Keratinocyte (primary cell): ENCODE measurements around the gene SCRN1.

Source experiments
- EZH2 ChIP-seq: IDR thresholded peaks from one replicate; pipeline ENCODE4 v1.6.1; 2012; ENCODE audit warnings: inconsistent platforms, mild to moderate bottlenecking, low read length, moderate library complexity
- TF ChIP-seq, protein P1 (sequence below), 3 experiments: IDR thresholded peaks in 1 of 3; conservative IDR thresholded peaks in 1 of 3; optimal IDR thresholded peaks in 1 of 3; 2 replicates in 2 of 3; 3 replicates in 1 of 3; pipeline versions ENCODE3 to v1.5.1; 2011; ENCODE audit warnings: low read length in 3 of 3, mild to moderate bottlenecking in 3 of 3, moderate library complexity in 2 of 3, control low read depth in 1 of 3, inconsistent platforms in 1 of 3; ENCODE audit not compliant: insufficient read depth in 2 of 3; ENCODE audit errors: extremely low read depth in 1 of 3

DNA sequence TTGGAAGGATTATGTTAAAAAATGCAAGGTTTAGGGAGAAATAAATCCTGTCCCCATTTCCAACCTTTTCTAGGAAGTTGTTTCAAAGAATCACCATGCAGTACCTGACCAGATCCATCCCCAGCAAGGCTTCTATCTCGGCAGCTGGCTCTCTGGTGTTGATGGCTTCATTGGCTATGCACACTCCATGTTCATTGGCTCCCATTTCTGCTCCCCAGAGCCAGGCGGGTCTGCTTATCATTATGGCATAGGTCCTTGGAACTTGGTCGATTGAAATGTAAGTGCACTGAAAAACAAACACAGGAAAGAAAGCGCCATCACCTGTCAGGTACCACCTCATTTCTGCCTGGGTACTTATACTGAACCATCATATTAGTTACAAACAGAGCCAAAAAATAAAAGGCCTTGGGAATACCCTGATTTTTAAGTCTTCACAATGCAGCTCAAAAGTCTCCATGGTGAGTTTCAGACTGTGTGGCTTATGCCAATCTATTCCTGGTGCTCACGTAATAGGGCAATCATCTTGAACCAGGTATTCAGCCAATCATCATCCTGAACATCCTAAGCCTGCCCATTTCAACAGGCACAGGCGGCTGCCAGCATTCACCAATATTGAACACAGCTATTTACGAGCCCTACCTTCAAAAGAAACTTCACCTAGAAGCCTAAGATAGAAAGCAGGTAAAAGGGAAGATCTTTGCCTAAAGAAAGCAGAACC, 34.4 kb downstream of the SCRN1 start:
- TF ChIP-seq, protein P1, sequence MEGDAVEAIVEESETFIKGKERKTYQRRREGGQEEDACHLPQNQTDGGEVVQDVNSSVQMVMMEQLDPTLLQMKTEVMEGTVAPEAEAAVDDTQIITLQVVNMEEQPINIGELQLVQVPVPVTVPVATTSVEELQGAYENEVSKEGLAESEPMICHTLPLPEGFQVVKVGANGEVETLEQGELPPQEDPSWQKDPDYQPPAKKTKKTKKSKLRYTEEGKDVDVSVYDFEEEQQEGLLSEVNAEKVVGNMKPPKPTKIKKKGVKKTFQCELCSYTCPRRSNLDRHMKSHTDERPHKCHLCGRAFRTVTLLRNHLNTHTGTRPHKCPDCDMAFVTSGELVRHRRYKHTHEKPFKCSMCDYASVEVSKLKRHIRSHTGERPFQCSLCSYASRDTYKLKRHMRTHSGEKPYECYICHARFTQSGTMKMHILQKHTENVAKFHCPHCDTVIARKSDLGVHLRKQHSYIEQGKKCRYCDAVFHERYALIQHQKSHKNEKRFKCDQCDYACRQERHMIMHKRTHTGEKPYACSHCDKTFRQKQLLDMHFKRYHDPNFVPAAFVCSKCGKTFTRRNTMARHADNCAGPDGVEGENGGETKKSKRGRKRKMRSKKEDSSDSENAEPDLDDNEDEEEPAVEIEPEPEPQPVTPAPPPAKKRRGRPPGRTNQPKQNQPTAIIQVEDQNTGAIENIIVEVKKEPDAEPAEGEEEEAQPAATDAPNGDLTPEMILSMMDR (optimal IDR thresholded peaks at IDR 0.05 in 1 of 3, IDR thresholded peaks at IDR 0.05 in 1 of 3, conservative IDR thresholded peaks at IDR 0.05 in 1 of 3; ENCODE audit: extremely low read depth in 1 of 3, insufficient read depth in 2 of 3, low read length in 3 of 3) = no peak
- TF ChIP-seq EZH2 = no peak
